HK-2 (cell line): ENCODE data around the gene NCAN.
A peak's percentile ranks its signal among the peaks of the same experiment; 100 is the strongest.
"Not testable (repeated sequence)": the region's sequence is repeated elsewhere in the genome, so short reads cannot be mapped to it uniquely, and the experiment has no call there.

ENCODE experiments used
- DNase-seq: peaks from one replicate; pipeline ENCODE4 v3.0.0-alpha.2; 2018; ENCODE audit not compliant: unreplicated experiment

NCAN gene

DNA sequence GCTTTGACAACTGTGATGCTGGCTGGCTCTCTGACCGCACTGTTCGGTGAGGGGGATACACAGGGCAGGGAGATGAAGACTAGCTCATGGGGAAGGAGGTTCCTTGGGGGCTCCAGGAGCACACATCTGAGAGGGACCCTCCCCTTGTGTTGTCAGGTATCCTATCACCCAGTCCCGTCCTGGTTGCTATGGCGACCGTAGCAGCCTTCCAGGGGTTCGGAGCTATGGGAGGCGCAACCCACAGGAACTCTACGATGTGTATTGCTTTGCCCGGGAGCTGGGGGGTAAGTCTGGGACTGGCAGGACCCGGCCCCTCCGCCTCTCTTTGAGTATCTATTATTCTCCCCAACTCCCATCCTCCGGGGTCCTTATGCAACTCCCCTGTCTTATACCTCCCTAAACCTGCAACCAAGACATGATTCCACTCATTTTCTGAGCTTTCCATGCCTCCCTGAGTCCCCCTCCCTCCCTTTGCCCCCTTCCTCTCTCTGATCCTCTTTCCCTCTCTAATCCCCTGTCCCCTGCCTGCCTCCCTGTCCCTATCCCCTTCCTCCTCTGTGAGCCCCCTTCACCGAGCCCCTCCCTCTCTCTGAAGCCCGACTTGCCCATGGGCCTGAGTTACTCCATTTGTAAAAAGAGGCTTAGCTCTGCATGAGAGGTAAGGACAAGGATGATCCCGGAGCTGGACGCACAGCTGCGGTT lies 12.5 kb downstream of the NCAN start:
- no peak for DNase-seq

DNA sequence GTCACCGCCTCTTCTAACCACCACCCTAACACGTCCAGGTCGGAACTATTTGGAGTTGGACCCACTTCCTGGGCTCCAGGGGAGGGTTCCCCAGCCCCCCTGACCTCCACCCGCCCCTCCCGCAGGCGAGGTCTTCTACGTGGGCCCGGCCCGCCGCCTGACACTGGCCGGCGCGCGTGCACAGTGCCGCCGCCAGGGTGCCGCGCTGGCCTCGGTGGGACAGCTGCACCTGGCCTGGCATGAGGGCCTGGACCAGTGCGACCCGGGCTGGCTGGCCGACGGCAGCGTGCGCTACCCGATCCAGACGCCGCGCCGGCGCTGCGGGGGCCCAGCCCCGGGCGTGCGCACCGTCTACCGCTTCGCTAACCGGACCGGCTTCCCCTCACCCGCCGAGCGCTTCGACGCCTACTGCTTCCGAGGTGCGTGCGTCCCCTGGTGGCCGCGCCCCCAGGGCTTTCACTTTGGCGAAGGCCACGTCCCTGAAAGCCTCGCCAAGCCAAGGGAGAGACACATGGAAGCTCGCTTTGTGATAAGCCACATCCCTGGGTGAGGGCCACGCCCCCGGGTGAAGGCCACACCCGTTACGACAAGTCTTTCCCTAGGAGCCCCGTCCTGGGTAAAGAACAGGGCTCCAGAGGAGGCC lies 13.2 kb downstream of the NCAN start:
- peak; percentile 80 for DNase-seq

DNA sequence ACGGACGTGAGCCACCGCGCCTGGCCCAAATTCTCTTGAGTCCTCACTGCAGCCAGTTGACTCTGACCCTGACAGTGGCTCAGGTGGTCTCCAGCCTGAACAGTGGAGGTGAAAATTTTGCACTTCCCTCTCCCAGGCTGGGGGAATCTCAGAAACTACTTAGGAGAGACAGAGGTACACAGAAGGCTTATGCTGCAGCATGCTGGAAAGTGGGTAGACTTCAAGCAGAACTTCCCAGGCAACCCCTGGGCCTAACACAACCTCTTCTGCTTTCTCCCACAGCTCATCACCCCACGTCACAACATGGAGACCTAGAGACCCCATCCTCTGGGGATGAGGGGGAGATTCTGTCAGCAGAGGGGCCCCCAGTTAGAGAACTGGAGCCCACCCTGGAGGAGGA lies 14.4 kb downstream of the NCAN start:
- DNase-seq, result no peak

DNA sequence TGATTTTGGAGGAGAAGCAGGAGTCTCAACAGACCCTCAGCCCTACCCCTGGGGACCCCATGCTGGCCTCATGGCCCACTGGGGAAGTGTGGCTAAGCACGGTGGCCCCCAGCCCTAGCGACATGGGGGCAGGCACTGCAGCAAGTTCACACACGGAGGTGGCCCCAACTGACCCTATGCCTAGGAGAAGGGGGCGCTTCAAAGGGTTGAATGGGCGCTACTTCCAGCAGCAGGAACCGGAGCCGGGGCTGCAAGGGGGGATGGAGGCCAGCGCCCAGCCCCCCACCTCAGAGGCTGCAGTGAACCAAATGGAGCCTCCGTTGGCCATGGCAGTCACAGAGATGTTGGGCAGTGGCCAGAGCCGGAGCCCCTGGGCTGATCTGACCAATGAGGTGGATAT lies 14.9 kb downstream of the NCAN start:
- no peak for DNase-seq

DNA sequence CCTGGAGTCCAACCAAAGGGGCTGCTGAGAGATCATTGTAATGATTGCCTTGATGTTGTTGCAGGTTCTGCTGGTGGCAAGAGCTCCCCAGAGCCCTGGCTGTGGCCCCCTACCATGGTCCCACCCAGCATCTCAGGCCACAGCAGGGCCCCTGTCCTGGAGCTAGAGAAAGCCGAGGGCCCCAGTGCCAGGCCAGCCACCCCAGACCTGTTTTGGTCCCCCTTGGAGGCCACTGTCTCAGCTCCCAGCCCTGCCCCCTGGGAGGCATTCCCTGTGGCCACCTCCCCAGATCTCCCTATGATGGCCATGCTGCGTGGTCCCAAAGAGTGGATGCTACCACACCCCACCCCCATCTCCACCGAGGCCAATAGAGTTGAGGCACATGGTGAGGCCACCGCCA lies 15.5 kb downstream of the NCAN start:
- no peak for DNase-seq

DNA sequence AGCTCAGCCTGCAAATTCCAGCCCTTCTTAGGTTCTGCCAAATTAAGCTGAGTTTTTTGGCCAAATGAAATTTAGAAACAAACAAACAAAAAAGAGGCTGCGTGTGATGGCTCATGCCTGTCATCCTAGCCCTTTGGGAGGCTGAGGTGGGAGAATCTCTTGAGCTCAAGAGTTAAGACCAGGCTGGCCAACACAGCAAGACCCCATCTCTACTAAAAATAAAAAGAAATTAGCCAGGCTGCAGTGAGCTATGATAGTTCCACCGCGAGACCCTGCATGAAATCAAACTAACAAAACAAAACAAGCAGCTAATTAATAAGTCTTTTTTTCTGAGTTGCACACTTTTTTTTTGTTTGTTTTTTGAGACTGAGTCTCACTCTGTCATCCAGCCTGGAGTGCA lies 17.9 kb downstream of the NCAN start:
- DNase-seq, result no peak

DNA sequence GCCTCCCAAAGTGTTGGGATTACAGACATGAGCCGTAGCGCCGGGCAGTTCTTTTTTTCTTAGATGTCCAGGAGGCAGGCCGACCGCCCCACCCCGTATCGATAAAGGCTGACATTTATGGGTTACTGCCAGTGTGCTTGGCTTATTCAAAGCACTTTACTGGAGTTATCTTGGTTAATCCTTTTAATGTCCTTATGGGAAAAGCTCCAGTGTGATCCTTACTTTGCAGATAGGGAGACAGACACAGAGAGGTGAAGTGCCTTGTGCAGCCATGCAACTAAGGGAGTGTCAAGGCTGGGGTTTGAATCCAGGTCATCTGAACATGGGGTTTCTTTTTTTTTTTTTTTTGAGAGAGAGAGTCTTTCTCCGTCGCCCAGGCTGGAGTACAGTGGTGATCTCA lies 19.2 kb downstream of the NCAN start:
- no peak for DNase-seq

DNA sequence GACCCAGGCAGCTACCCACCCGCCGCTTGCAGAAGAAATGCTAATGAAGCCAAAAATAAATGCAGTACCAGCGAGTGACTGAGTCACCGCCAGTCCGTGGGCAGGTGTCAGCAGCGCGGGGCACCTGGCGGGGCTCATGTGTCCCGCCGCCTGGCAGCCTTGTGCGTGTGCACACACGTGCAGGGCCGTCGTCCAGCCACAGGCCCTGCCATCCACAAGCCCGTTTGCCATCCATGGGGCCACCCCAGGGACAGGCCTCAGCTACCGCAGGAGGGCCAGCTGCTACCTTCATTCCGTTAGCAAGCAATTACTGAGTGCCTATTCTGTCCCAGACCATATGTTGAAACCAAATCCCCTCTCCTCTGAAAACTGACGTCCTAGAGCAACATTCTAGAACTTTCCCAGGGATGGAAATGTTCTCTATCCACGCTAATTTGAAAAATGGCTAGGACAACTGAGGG lies 20.5 kb downstream of the NCAN start:
- no peak for DNase-seq

DNA sequence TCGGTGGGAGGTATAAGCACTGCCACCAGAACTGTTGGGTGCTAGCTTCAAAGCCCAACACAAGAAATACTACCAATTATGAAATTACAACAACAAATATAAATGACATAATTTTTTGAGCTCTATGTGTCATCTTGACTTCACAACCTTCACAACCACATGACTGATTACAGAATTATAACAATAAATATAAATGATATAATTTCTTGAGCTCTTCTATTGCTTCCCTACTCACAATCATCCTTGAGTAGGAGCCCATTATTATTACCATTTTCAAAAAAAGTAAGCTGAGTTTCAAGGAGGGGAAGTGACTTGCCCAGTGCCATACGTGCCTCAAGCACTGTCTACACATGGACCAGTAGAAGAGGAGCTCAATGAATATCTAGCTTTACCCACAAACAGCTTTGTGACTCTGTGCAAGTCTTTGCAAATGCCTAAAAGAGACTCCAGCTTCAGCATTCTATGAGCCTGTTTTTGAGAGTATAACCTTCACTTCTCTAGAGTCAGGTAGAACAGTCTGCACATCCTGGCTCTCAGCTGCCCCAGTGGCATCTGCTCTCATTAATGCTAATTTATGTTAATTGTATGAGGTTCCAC lies 22.6 kb downstream of the NCAN start:
- no peak for DNase-seq

DNA sequence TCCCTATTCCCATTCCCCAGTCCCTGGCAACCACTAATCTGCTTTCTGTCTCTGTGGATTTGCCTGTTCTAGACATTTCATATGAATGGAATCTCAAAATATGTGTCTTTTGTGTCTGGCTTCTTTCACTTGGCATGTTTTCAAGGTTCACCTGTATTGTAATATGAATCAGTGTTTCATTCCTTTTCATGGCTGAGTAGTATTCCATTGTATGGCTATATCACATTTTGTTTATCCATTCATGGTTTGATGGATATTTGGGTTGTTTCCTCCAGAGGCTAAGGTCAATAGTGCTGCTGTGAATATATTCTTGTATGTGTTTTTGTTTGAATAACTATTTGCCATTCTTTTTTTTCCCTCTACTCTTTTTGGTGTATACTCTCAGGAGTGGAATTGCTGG lies 24.4 kb downstream of the NCAN start:
- DNase-seq, result no peak

DNA sequence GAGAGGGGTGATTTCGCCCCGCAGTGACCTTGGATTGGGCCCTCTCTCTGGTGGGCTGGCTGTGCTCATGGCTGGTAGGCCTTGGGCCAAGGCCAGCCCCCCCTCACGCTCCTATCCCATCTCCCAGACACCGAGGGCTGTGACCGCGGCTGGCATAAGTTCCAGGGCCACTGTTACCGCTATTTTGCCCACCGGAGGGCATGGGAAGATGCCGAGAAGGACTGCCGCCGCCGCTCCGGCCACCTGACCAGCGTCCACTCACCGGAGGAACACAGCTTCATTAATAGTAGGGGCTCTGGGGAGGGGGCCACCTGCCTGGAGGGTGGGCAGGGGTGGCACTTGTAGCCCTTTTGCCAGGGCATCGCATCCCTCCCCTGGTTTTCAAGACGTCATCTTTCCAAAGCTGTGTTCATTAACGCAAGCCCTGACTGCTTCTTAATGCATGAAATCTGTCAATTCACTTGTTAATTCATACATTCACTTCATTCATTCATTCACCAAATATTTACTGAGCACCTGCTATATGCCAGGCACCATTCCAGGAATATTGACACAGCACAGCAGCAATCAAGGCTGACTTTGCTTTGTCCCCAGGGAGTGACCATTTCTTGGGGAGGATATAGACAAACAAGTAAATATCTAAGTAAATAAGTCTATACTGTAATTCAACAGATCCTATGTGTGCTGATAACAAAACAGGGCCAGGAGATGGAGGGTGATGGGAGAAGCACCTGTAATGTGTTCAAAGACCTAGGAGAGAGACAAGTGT lies 26.6 kb downstream of the NCAN start:
- no peak for DNase-seq

DNA sequence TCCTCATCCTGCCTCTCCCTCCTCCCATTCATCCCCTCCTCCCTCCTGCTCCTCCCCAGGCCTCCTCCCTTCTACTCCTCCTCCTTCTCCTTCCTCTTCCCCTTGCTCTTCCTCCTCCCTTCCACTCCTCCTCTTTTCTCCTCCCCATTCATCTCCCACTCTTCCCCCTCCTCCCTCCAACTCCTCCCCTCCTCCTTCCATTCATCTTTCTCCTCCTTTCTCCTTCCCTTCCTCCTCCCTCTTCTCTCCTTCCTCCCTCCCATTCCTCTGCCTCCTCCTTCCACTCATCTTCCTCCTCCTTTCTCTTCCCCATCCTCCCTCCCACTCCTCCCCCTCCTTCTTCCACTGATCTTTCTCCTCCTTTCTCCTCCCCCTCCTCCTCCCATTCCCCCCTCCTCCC lies 27.9 kb downstream of the NCAN start:
- no peak for DNase-seq

DNA sequence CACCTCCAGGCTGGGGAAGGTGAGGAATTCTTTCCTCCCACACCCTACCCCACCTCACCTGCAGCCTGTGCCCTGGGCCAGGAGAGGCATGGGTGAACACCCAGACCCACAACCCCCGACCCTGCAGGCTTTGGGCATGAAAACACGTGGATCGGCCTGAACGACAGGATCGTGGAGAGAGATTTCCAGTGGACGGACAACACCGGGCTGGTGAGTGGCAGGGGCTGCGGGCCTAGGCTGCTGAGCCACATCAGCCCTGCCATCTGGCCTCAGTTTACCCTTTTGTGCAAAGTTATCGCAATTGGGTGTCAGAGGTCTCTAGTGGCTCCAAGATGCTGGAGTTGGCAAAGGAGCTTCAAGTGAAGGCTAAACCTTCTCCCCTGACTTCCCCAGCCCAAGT lies 28.7 kb downstream of the NCAN start:
- no peak for DNase-seq

DNA sequence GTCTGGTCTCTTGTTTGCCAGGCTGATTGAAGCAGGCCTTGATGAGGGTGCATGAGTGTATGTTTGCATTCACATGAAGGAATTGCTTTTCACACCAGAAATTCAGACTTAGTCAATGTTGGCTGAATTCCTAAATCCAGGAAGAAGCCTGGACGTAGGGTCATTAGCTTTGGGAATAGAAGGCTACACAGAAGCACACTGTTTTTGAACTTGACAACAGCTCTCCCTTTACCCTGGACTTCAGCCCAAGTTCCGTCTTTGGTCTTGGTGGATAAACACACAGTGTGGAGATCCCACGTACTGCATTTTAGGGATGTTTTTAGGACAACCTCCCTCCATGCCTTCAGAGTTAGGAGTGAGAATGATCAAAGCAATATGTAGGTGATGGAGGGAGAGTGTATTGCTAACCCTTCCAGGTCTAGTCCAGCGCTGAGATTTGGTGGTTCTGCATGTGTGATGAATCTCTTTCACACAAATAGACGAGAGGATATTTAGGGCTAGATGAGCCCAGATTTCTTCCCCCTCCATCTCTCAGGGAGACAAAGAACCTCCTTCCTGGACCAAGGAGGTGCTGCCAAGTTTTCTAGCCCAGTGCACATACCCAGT lies 38.5 kb downstream of the NCAN start:
- DNase-seq, result no peak

DNA sequence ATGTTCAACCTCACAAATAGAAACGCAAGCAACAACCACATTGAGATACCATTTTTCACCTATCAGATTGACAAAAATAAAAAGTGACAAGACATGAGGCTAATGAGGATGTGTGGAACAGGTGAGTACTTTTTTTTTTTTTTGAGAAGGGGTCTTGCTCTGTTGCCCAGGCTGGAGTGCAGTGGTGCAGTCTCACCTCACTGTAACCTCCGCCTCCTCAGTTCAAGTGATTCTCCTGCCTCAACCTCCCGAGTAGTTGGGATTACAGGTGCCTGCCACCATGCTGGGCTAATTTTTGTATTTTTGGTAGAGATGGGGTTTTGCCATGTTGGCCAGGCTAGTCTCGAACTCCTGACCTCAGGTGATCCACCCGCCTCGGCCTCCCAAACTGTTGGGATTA lies 41.7 kb downstream of the NCAN start:
- DNase-seq, result not testable (repeated sequence)

DNA sequence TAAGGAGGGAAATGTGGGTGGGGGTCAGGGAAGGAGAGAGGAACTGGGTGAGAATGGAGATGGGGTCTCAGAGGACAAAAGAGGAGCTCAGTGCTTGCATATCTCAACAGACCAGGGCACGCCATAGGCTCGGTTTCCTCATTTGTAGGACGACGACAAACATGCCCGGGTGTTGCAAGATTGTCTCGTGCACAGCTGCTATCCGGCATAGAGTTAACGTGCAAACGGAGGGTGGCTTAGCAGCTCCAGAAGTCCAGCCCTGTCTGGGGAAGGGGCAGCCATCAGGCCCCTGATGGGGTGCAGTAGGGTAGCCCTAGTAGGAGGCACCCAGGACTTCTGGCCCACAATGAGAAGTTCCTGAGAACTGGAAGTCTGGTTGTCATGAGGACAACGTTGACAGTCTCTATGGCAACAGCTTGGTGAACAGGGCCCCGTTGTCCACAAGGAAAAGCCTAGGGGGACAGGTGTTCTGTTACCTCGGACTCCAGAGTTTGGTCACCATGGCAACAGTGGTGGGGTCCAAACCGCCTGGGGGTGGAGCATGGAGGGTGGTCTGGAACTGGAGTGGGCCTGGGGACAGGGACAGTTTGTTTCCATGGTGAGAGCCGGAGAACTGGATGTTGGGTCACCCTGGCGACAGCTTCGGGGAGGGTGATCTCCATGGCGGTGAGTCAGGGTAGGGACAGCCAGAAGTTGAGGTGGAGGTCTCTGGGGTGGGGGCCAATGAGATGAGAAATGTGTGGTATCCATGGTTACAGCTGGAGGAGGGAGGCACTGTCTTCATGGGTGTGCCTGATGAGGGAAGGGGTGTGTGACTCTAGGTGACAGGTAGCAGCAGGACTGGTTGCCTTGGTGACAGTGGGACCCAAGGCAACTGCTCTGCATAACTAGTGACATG lies 44.6 kb downstream of the NCAN start:
- no peak for DNase-seq

DNA sequence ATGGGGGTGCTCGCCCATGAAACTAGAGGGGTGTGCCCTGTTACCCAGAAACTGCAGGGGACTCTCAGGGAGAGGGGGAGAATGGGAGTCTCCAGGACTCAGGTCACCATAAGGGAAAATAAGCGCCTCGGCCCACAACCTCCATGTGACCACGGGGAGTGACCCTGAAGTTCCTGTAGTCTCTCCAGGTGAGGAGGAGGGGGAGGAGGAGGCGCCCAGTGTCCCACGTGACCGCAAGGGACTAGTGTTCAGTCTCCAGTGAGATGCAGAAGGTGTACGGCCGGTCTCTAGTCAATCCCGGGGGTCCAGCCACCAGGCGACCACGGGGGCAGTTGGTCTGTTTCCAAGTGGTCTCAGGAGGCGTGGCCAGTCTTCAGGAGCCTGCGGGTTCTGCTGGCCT lies 45.4 kb downstream of the NCAN start:
- DNase-seq, result no peak

DNA sequence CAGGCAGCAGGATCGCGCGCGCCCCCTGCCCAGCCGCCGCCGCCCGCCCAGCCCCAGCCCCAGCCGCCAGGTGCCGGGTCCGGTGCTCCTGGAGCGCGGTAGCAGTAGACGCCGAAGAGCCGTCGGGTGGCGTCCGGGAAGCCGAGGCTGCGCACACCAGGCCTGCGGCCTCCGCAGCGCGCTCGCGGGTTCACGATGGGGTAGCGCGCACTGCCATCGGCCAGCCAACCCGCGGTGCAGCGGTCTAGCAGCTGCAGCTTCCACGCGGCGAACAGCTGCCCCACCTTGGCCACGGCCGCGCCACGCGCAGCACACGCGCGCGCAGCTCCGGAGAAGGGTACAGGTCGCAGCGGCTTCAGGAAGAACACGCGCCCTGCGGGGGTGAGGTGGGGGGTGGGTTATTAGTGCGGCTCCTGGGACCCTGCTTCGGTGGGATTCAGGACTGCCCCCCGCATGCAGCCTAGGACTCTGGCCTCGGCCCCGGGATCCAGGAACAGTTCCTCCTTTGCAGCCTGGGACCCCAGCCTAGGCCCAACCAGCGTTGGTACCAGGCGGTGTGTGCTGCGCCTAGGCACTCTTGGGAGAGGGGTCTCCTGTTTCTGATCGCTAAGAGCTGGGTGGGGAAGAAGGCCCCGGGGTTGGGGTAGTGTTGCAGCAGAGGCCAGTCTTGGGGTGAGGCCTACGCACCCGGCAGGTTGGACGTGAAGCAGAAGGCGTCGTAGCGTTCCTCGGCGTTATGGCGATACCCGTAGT lies 46.3 kb downstream of the NCAN start:
- DNase-seq, result no peak

DNA sequence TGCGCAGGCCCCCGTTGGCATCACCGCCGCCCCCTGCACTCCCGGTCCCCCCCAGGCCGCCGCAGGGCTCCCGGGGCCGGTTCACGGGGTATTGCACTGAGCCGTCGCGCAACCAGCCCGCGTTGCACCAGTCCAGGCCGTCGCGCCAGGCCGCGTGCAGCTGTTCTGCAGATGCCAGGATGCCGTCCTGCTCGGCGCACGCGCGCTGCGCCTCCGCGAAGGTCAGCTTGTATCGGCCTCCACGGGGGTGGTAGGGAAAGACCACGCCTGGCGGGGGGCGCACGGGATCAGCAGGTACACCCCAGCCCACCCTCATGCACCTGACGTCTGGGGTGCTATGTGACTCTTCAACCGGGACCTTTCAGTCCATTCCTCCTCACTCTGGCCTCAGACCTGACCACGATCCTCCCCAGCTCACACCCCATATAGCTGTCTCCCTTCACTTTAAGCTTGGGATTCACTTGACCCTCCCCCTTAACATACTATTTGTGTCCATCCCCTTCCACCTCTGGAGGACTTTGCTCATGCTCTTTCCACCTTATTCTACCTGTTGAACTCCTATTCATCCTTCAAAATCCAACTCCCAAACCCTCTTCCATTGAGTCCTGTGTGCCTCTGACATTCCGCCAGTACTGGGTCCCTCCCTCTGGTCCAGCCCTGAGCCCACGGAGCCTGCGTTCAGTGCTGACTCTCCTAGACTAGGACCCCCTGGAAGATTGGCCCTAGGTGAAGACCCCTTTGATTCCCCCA lies 47.0 kb downstream of the NCAN start:
- no peak for DNase-seq

DNA sequence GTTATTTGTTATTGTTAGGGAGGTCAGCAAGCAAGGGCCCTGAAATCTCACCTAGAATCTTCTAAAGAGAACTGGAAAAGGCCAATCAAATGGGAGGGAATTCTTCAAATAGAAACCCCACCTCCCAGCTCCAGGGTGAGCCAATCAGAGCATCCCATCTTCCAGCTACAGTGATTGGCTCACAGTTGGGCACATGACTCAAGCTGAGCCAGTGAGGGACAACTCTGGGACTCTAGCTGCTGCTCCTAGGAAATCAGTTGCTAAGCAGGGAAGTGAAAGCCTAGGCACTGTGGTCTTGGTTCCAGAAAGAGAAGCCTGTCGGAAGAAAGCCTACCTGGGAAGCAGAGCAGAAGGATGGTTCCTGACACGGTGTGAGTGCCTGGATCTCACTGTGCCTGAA lies 48.0 kb downstream of the NCAN start:
- no peak for DNase-seq
